Activated effector memory CD4-positive, alpha-beta T cell treated with anti-CD3 and anti-CD28 coated beads, Interleukin-2, amount 50 U/mL, for 16 hours (primary cell): ENCODE results near the gene CHMP3.
"Not testable (repeated sequence)": the region's sequence is repeated elsewhere in the genome, so short reads cannot be mapped to it uniquely, and the experiment has no call there.

ENCODE experiments used
- DNase-seq: peaks from one replicate; pipeline ENCODE4 v3.0.0-alpha.2; 2020

CHMP3 gene

GRCh38 chr2:86500325-86501083 is 62.7 kb downstream of the CHMP3 start:
- DNase-seq = no peak

DNA sequence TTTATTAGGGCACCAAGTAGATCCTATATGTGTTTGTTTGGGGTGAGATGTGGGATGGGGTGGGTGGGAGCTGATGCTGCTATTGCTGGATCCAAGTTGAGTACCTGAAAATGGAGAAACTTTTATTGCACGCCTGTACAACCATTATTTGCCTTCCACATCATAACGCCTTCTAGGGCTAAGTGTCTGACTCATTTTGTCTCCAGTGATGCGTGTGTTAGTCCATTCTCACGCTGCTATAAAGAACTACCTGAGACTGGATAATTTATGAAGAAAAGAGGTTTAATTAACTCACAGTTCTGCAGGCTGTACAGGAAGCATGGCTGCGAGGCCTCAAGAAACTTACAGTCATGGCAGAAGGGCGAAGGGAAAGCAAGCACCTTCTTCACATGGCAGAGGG is 63.9 kb downstream of the CHMP3 start:
- DNase-seq = no peak

- DNase-seq = no peak
Observed at GRCh38 chr2:86498468-86499260, 64.6 kb downstream of the CHMP3 start.

DNA sequence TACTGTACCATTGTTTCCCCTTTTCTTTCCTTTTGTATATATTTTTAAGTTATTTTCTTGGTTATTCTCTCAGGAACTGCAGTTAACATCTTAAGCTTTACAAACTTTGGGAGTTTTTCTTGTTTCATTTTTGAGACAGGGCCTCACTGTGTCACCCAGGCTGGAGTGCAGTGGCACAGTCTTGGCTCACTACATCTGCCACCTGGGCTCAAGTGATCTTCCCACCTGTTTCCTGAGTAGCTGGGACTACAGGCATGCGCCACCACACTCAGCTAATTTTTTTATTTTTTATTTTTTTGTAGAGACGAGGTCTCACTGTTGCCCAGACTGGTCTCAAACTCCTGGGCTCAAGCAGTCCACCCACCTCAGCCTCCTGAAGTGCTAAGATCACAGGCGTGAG is 66.9 kb downstream of the CHMP3 start:
- not testable (repeated sequence) for DNase-seq

- no peak for DNase-seq
Observed at GRCh38 chr2:86492048-86492453, 71.2 kb downstream of the CHMP3 start.

DNA sequence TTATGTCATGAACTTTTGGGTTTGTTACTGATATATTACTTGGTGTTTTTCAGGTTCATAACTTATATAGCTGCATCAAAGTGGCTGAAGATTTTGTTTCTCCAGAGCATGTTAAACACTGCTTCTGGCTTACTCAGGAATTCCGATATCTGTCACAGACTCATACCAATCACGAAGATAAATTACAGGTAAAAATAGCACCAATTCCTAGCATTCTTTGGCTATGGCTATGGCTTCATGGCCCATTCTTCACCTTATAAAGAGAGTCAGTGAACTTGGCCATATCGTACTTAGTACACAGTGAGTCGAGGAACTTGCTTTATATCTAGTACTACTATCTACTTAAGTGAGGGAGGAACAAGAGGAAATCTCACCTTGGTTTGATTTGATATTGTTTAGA is 72.2 kb downstream of the CHMP3 start:
- DNase-seq = no peak

DNA sequence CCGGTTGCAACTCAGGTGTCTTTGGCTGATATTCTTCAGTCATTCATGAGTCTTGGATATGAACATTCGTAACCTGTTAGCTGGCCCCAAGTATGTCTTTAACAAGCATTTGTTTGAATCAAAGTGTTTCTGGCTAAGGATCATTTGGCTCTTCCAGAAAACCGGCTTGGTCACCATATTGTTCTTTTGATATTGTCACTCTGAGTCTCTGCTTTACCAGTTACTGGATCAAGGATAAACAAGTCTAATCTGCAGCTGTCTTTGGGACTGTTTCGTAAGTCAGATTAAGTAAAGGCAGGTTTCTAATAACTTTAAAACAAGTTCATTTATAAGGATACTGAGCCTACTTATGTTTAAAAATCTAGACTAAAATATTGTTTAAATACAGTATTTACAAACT is 73.0 kb downstream of the CHMP3 start:
- no peak for DNase-seq

GRCh38 chr2:86489542-86489941 is 73.7 kb downstream of the CHMP3 start:
- no peak for DNase-seq

DNA sequence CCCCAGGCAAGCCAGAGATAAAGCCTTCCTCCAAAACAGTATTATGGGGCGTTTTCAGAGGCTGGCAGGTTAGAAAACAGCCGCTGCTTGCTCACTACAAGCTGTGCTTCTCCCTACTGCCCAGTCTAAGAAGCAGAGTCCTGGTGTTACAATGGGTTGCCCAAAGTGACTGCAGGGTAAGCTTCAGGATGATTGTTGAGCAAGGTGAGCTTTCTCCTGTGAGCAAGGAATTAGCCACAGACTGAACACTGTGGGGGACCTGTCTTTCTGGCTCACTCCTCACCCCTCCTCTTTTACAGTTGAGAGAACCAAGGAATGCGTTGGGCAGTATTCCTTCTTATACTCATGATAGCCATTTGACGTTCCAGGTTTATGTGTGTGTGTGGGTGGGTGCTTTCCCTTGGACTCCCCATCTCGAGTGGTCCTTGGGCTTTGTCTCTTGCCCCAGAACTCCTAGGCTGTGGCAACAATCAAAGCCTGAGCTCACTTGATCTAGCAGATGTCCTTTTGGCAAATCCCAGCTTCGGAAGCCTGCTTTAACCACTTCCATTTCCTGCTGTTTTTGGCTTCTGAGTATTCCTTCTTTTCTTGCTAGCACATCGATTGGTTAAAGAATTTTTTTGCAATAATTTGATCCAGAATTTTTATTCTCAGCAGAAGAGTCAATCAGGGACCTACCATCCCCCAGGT is 74.5 kb downstream of the CHMP3 start:
- no peak for DNase-seq

DNA sequence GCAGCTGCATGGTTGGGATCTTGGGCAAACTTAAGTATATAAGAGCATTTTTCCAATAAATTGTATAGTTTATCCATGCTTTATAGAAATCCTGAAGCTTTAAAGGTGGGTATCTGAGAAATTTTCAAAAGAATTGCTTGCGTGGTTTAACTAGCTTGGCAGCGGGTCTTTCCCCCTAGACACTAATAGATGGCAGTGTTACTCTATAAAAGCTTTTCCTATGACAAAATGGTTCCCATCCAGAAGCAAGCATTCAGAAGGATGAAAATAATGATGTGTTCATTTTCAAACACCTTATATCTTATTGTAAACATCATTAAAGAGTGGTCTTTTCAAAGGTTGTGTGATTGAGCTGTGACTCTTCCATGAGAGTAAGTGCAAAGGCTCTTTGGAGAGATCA is 76.2 kb downstream of the CHMP3 start:
- DNase-seq = no peak

DNA sequence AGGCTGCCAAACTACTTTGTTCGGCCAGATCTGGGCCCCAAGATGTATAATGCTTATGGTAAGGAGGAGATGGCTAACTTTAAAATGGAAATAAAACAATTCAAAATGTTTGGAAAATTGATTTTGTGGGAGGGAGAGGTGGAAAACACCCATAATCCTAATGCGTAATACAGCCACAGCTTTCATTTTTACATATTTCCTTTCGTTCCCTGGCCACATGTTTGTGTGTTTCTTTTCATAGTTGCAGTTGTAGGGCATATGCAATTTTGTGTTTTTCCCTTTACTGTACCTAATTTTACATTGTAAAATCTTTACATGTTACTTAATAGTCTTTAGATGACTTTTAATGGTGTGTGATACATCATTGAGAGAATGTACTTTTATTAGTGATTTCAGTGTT is 77.4 kb downstream of the CHMP3 start:
- no peak for DNase-seq

DNA sequence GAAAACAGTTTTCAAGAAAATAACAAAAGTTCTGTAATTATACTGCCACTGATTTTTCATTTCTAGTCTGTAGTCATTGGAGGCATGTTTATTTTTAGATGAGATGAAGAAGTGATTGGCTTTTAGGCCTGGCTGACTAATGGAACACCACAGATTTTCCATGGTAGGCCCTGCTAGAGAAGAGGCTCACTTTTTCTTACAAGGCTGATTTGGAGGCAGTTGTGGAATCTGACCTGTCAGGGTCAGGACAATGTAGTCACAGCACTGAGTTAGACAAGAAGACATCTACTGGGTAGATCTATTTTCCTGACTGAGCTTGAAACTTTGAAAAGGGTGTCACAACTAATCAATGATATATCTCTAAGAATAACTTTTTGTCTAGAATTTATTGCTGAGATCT is 78.1 kb downstream of the CHMP3 start:
- DNase-seq = no peak

GRCh38 chr2:86484385-86484784 is 78.9 kb downstream of the CHMP3 start:
- no peak for DNase-seq

GRCh38 chr2:86482034-86482433 is 81.2 kb downstream of the CHMP3 start:
- no peak for DNase-seq

DNA sequence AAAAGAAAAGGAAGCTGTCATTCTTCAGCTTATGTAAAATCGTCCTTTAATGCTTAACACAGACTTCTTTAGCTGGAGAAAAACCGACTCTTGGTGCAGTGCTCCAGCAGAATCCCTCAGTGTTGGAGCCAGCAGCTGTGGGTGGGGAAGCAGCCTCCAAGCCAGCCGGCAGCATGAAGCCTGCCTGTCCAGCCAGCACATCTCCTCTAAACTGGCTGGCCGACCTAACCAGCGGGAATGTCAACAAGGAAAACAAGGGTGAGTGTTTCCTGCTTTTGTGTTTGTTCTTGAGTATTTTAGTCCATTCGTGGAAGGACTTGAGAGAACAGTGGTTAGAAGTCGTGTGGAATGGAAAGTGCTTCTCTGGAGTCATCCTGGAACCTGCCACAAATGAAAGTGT is 83.1 kb downstream of the CHMP3 start:
- no peak for DNase-seq

- DNase-seq = no peak
Observed at GRCh38 chr2:86477349-86477748, 85.9 kb downstream of the CHMP3 start.

- no peak for DNase-seq
Observed at GRCh38 chr2:86476918-86477317, 86.3 kb downstream of the CHMP3 start.

DNA sequence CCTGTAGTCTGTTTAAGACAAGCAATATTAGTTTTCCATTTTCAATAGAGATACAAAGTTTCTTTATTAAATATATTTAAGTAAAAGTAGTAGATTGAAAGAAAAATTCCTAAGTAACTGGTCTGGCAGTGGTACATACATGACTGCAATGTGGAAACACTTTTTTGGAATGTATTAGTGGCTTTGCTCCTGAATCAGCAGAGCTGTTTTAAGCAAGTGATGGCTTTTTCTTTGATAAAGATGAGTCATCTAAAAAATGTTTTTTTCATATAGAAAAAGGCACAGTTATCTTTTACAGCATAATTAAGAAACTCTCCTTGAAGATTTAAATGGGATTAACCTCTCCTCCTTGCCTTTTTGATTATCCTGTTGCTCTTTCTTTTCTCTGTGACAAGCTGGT is 87.2 kb downstream of the CHMP3 start:
- no peak for DNase-seq

- no peak for DNase-seq
Observed at GRCh38 chr2:86471637-86472036, 91.6 kb downstream of the CHMP3 start.

GRCh38 chr2:86470890-86471289 is 92.4 kb downstream of the CHMP3 start:
- DNase-seq = no peak

DNA sequence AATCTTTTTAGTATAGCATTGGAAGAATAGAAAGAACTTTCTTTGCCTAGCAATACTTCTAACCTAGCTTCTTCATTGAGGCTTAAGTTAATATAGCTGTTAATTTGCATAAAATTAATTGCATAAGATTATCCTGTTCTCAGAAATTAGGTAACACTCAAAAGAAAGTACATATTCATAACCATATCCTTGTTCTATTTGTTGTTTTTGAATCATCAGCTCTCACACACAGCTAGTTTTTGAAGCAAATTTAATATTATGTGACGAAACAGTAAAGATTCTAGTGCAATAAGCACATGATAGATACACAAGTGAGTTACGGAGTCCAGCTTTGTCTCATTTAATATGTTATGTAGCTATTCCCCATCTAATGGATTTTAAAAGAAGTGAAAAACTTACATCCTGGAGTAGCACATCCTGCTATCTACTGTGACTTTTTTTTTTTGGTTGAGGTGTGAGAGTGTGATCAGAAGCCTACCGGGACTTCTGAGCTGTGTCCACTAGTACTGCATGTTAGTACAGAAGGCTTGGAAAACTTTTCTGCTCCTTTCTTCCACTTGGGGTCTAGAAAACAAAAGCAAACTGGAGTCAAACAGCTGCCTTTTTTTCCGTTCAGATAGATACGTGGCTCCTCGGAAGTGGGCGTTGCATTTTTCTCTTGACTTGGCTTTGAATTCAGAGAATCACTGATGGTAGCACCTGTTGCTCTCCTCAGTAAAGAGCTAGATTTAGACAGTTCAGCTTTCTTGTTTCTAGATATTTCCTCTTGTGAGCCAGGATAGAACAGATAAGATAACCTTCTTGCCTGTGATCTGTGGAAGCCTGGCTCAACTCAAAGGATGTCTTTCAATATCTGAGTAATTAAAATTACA is 94.8 kb downstream of the CHMP3 start:
- DNase-seq = peak; percentile 70

- DNase-seq = no peak
Observed at GRCh38 chr2:86466306-86466705, 96.9 kb downstream of the CHMP3 start.

DNA sequence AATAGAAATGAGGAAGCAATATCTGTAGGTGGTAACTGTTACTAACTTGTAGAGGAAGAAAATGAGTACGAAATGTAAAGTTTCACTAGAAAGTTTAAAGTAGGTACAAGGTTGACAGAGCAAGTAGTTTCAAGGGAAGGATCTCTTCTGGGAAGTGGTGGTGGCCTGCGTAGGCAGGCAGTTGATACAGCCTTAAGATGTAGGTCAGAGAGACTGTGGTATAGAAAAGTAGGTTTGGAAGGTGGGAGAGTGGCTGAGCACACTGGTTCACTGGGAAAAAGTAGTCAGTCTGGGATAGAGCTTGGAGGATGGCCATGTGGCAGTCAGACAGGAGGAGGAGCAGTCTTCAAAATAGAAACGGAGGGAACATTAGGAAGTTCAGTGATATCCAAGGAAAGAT is 98.6 kb downstream of the CHMP3 start:
- no peak for DNase-seq
